NT2/D1 (cell line): Measurements from ENCODE around the gene KLRB1.
"Not testable (repeated sequence)": the region's sequence is repeated elsewhere in the genome, so short reads cannot be mapped to it uniquely, and the experiment has no call there.

ENCODE experiments used
- DNase-seq: peaks from one replicate; pipeline ENCODE4 v3.0.0-alpha.2; 2011; ENCODE audit warnings: low read depth, low spot score
- H3K27me3 ChIP-seq: 2 replicates; pipeline ENCODE4 v1.6.0; 2011; ENCODE audit warnings: mild to moderate bottlenecking; ENCODE audit not compliant: insufficient read length, insufficient read depth
- H3K36me3 ChIP-seq: 2 replicates; pipeline ENCODE4 v1.6.1; 2011; ENCODE audit warnings: mild to moderate bottlenecking, low read length, mixed read lengths; ENCODE audit not compliant: insufficient read depth, insufficient read length
- H3K4me1 ChIP-seq: 2 replicates; pipeline ENCODE4 v1.5.1; 2011; ENCODE audit not compliant: insufficient read depth, insufficient read length
- H3K4me3 ChIP-seq: 2 replicates; pipeline ENCODE4 v1.5.1; 2011; ENCODE audit warnings: low read depth; ENCODE audit not compliant: insufficient read length
- H3K9ac ChIP-seq: 2 replicates; pipeline ENCODE4 v1.6.0; 2011; ENCODE audit warnings: low read depth; ENCODE audit not compliant: insufficient read length
- H3K9me3 ChIP-seq: 2 replicates; pipeline ENCODE4 v1.5.1; 2011; ENCODE audit warnings: mild to moderate bottlenecking, low read length; ENCODE audit not compliant: insufficient read depth
- SUZ12 ChIP-seq: IDR thresholded peaks from 2 replicates; pipeline ENCODE4 v1.6.1; 2011; ENCODE audit not compliant: insufficient read length, insufficient read depth; ENCODE audit errors: extremely low read depth
- YY1 ChIP-seq: IDR thresholded peaks from 2 replicates; pipeline ENCODE4 v1.6.1; 2011; ENCODE audit not compliant: insufficient read length, insufficient read depth
- ZNF274 ChIP-seq: IDR thresholded peaks from 2 replicates; pipeline ENCODE4 v1.6.1; 2011; ENCODE audit warnings: mild to moderate bottlenecking, low read depth, low read length

Gene KLRB1

GRCh38 chr12:9646794-9647781 is 39.4 kb upstream of the KLRB1 start:
- TF ChIP-seq ZNF274 (no peak), SUZ12 (no peak), YY1 (no peak)
- Histone ChIP-seq H3K27me3 (no peaks in the 10 kb centered on the region), H3K9ac (peak overlapping the region; percentile 92), H3K4me3 (peak overlapping the region; percentile 79), H3K4me1 (peaks cover 5% of the 10 kb centered on the region), H3K9me3 (peaks cover 20% of the 10 kb centered on the region), H3K36me3 (no peaks in the 10 kb centered on the region)
- DNase-seq, result peak; percentile 51

- H3K4me3 ChIP-seq, H3K4me1 ChIP-seq, DNase-seq, H3K9ac ChIP-seq, H3K27me3 ChIP-seq, H3K36me3 ChIP-seq: not testable (repeated sequence)
- peaks cover 16% of the 10 kb centered on the region for H3K9me3 ChIP-seq
Observed at GRCh38 chr12:9644985-9645551, 37.4 kb upstream of the KLRB1 start.

- no peaks in the 10 kb centered on the region for H3K36me3 ChIP-seq
- DNase-seq, result no peak
- H3K9ac ChIP-seq, result no peak overlapping the region
- TF ChIP-seq SUZ12 (no peak), ZNF274 (no peak), YY1 (no peak)
- H3K4me1 ChIP-seq, result no peaks in the 10 kb centered on the region
- no peak overlapping the region for H3K4me3 ChIP-seq
- peaks cover 16% of the 10 kb centered on the region for H3K9me3 ChIP-seq
- no peaks in the 10 kb centered on the region for H3K27me3 ChIP-seq
Observed at GRCh38 chr12:9643266-9643660, 35.5 kb upstream of the KLRB1 start.

GRCh38 chr12:9642606-9643265 is 35.0 kb upstream of the KLRB1 start:
- Histone ChIP-seq H3K27me3 (no peaks in the 10 kb centered on the region), H3K4me3 (no peak overlapping the region), H3K9me3 (peaks cover 20% of the 10 kb centered on the region), H3K4me1 (no peaks in the 10 kb centered on the region), H3K36me3 (no peaks in the 10 kb centered on the region), H3K9ac (no peak overlapping the region)
- DNase-seq, result no peak
- TF ChIP-seq SUZ12, result no peak
- TF ChIP-seq YY1, result no peak
- TF ChIP-seq ZNF274, result no peak

DNA sequence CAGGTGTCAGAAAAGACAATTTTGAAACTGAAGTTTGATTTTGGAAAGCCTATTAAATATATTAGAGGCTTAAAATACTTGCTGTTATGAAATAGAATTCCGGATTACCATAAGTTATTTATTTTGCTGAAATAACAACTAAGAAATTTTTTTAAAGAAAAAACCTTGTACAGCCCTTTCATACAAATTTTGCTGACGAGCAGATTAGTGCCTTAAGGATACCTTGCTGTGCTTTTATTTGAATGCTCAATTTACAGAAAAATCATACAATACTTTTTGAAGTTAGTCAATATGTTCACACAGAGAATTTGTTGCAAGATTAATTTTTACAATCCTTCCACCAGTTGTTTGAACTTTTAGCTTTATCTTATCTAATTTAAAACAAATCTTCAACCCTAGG is 32.3 kb upstream of the KLRB1 start:
- Histone ChIP-seq H3K4me3 (no peak overlapping the region), H3K4me1 (no peaks in the 10 kb centered on the region), H3K9me3 (peaks cover 20% of the 10 kb centered on the region), H3K36me3 (no peaks in the 10 kb centered on the region), H3K9ac (no peak overlapping the region), H3K27me3 (no peaks in the 10 kb centered on the region)
- no peak for TF ChIP-seq SUZ12
- no peak for TF ChIP-seq YY1
- TF ChIP-seq ZNF274, result no peak
- no peak for DNase-seq

- H3K9me3 ChIP-seq, result peaks cover 26% of the 10 kb centered on the region
- H3K9ac ChIP-seq, result no peak overlapping the region
- H3K36me3 ChIP-seq, result no peaks in the 10 kb centered on the region
- no peak for DNase-seq
- H3K27me3 ChIP-seq, result no peaks in the 10 kb centered on the region
- TF ChIP-seq SUZ12, result no peak
- no peak for TF ChIP-seq ZNF274
- no peak for TF ChIP-seq YY1
- H3K4me1 ChIP-seq, result no peaks in the 10 kb centered on the region
- no peak overlapping the region for H3K4me3 ChIP-seq
Observed at GRCh38 chr12:9636851-9637206, 29.1 kb upstream of the KLRB1 start.

GRCh38 chr12:9636150-9636850 is 28.6 kb upstream of the KLRB1 start:
- Histone ChIP-seq H3K36me3 (no peaks in the 10 kb centered on the region), H3K4me3 (no peak overlapping the region), H3K27me3 (no peaks in the 10 kb centered on the region), H3K9ac (no peak overlapping the region), H3K9me3 (peaks cover 26% of the 10 kb centered on the region), H3K4me1 (no peaks in the 10 kb centered on the region)
- no peak for DNase-seq
- TF ChIP-seq YY1 (no peak), SUZ12 (no peak), ZNF274 (no peak)
